Breast epithelium (tissue), 3 donors: ENCODE results near the gene ROCK2.

Experiments
- CTCF ChIP-seq, 3 donors: fragments of 450-650 bp; IDR thresholded peaks; one replicate each; pipeline ENCODE4 v1.5.1; 2016 to 2017; ENCODE audit warnings: antibody characterized with exemption in 3 of 3, mild to moderate bottlenecking in 3 of 3, moderate library complexity in 3 of 3
- POLR2AphosphoS5 ChIP-seq, 3 donors: sonication (generic); formaldehyde crosslinking; IDR thresholded peaks; one replicate each; pipeline ENCODE4 v1.6.1; 2017; ENCODE audit warnings: antibody characterized with exemption in 3 of 3

GRCh38 chr2:11260979-11261378 is 83.5 kb downstream of the ROCK2 start:
- TF ChIP-seq CTCF (IDR thresholded peaks at IDR 0.05): no peak
- TF ChIP-seq POLR2AphosphoS5 (IDR thresholded peaks at IDR 0.05): no peak
